ENCODE measurements around the gene SPINT1.
"Not testable (repeated sequence)": the region's sequence is repeated elsewhere in the genome, so short reads cannot be mapped to it uniquely, and the experiment has no call there.

SPINT1 gene

GRCh38 chr15:40830884-40831283 is 13.0 kb upstream of the SPINT1 start:
- DNase-seq, result no peak

GRCh38 chr15:40831861-40832260 is 12.0 kb upstream of the SPINT1 start:
- no peak for DNase-seq

GRCh38 chr15:40832903-40833302 is 10.9 kb upstream of the SPINT1 start:
- no peak for DNase-seq

GRCh38 chr15:40836020-40836419 is 7.8 kb upstream of the SPINT1 start:
- DNase-seq, result no peak

GRCh38 chr15:40838756-40839155 is 5.1 kb upstream of the SPINT1 start:
- DNase-seq, result no peak

GRCh38 chr15:40841741-40842140 is 2.1 kb upstream of the SPINT1 start:
- no peak for DNase-seq

- DNase-seq, result no peak
Observed at GRCh38 chr15:40843261-40843884, 475 bp upstream of the SPINT1 start.

- DNase-seq, result no peak
Observed at GRCh38 chr15:40844696-40845030, 815 bp downstream of the SPINT1 start.

GRCh38 chr15:40845036-40845435 is 1.2 kb downstream of the SPINT1 start:
- no peak for DNase-seq

GRCh38 chr15:40845511-40846284 is 1.9 kb downstream of the SPINT1 start:
- no peak for DNase-seq

GRCh38 chr15:40846841-40847222 is 3.0 kb downstream of the SPINT1 start:
- DNase-seq, result no peak

GRCh38 chr15:40847223-40847961 is 3.5 kb downstream of the SPINT1 start:
- DNase-seq, result peak; percentile 27 to 43

GRCh38 chr15:40850576-40851112 is 6.8 kb downstream of the SPINT1 start:
- DNase-seq, result peak; percentile 54 to 72

GRCh38 chr15:40852529-40852928 is 8.7 kb downstream of the SPINT1 start:
- no peak for DNase-seq

GRCh38 chr15:40853241-40853890 is 9.5 kb downstream of the SPINT1 start:
- no peak for DNase-seq

- no peak for DNase-seq
Observed at GRCh38 chr15:40854161-40854560, 10.3 kb downstream of the SPINT1 start.

- no peak for DNase-seq
Observed at GRCh38 chr15:40855706-40856234, 11.9 kb downstream of the SPINT1 start.

GRCh38 chr15:40856746-40857145 is 12.9 kb downstream of the SPINT1 start:
- no peak for DNase-seq

- peak; percentile 54 to 70 for DNase-seq
Observed at GRCh38 chr15:40857601-40858341, 13.9 kb downstream of the SPINT1 start.

GRCh38 chr15:40858706-40859105 is 14.9 kb downstream of the SPINT1 start:
- DNase-seq, result no peak

GRCh38 chr15:40859206-40859851 is 15.5 kb downstream of the SPINT1 start:
- DNase-seq, result peak; percentile 83 to 85

GRCh38 chr15:40861147-40861546 is 17.3 kb downstream of the SPINT1 start:
- DNase-seq, result not testable (repeated sequence)

All from NCI-H524 (cell line).